GM10248 (cell line): ENCODE data around the gene CAMTA1.

Source experiments
- CTCF ChIA-PET: fragments of 300-600 bp; sonication (Branson Sonifier 250); formaldehyde crosslinking; extraction: SDS; loops from one replicate; lab custom pipeline; 2021; ENCODE audit warnings: antibody characterized with exemption; lab: Yijun Ruan, JAX
- POLR2A ChIA-PET: fragments of 350-650 bp; sonication (Branson Sonifier 250); formaldehyde crosslinking; extraction: SDS; loops from one replicate; lab custom pipeline; 2020; ENCODE audit warnings: antibody characterized with exemption; lab: Yijun Ruan, JAX
- DNase-seq: peaks from one replicate; pipeline ENCODE4 v3.0.0; 2012; ENCODE audit errors: extremely low spot score
- TF ChIP-seq, protein P1 (sequence below): IDR thresholded peaks from 2 replicates; pipeline ENCODE4 v1.5.1; 2012; ENCODE audit warnings: mild to moderate bottlenecking, low read depth; ENCODE audit errors: extremely low read depth, missing control alignments, control extremely low read depth

CAMTA1 gene

DNA sequence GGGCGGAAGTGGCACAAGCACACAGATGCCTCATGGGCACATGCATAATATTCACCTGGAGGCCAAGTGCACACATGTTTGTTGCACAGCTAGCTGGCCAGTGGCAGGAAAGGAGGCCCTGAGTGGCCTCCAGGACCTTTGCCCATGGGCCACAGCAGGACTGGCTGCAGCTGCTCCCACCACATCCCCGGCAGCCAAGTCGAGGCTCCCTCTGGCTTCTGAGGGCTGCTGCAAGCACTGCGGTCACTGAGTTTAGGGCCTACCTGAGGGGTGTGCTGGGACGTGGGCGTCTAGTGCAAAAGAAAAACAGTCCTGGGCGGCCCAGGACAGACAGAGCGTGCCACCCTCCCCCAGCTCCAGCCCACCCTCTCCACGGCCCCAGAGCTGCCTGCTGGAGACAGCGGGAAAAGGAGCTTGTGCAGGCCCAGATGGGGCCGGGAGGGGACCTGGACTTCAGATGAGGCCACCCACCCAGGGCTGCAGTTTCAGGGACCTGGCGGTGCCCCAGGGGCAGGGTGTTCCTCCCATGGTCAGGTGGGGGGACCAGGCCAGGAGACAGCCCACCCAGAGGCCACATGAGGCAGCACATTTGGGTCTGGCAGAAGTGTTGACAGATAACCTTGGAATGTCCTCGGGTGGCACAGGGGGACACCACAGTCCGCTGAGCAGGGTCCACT, 720.0 kb downstream of the CAMTA1 start:
- CTCF ChIA-PET: no interaction called here
- POLR2A ChIA-PET: no interaction called here
- TF ChIP-seq, protein P1, sequence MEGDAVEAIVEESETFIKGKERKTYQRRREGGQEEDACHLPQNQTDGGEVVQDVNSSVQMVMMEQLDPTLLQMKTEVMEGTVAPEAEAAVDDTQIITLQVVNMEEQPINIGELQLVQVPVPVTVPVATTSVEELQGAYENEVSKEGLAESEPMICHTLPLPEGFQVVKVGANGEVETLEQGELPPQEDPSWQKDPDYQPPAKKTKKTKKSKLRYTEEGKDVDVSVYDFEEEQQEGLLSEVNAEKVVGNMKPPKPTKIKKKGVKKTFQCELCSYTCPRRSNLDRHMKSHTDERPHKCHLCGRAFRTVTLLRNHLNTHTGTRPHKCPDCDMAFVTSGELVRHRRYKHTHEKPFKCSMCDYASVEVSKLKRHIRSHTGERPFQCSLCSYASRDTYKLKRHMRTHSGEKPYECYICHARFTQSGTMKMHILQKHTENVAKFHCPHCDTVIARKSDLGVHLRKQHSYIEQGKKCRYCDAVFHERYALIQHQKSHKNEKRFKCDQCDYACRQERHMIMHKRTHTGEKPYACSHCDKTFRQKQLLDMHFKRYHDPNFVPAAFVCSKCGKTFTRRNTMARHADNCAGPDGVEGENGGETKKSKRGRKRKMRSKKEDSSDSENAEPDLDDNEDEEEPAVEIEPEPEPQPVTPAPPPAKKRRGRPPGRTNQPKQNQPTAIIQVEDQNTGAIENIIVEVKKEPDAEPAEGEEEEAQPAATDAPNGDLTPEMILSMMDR: no peak
- no peak for DNase-seq

DNA sequence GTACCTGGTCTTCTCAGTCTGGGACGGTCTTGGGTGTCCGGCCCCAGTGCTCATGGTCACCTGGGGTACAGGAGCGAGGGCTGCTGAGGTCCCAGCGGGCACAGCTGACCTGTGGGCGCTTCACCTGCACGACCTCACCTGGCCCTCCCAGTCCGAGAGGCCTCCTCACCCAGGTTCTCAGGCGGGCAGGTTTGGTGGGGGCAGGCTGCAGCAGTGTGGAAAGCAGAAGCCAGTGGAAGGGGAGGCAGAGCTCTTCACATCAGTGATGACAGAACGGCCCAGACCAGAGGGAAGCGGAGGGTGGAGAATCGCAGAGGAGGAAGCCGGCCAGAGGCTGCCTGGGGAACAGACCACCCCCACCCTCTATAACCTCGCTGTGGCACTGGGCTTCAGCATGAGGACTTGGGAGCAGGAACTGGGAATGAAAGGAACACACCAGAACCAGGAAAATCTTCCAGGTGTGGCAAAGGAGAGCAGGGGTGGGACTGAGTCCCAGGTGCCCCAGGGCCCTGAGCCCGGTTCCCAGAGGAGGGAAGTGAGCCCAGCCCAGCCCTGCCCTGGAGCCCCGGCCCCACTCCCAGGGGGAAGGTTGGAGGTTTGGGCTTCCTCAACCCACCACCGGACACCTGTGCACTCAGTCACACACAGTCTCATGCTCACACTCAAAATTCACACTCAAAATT, 720.7 kb downstream of the CAMTA1 start:
- CTCF ChIA-PET: no interaction called here
- POLR2A ChIA-PET: no interaction called here
- DNase-seq: no peak
- TF ChIP-seq, protein P1: no peak

DNA sequence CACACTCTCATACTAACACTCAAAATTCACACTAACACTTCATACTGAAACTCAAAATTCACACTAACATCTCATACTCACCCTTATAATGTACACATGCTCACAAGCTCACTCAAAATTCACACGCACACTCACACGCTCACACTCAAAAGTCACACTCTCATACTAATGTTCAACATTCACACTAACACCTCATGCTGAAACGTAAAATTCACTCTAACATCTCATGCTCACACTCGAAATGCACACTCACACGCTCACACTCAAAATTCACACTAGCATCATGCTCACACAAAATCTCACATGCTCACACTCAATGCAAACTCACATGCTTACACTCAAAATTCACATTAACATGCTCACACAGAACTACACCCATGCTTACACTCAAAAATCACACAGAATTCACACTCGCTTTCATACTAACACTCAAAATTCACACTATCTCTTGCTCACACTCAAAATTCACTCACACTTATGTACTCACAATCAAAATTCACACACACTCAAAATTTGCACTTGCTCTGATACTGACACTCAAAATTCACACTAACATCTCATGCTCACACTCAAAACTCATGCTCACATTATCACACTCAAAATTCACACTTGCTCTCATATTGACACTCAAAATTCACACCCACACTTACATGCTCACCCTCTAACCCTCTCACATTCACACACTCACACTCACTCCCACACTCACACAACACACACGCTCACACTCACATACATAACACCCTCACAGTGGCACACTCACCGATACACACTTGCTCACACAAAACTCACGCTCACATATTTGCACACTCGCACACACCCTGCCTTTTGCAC, 721.4 kb downstream of the CAMTA1 start:
- TF ChIP-seq, protein P1: no peak
- POLR2A ChIA-PET: no interaction called here
- CTCF ChIA-PET: no interaction called here
- DNase-seq: no peak

- ChIA-PET POLR2A (no interaction called here), CTCF (no interaction called here)
- DNase-seq: no peak
- TF ChIP-seq, protein P1: no peak
Measured at GRCh38 chr1:7507285-7508019, 722.2 kb downstream of the CAMTA1 start.

DNA sequence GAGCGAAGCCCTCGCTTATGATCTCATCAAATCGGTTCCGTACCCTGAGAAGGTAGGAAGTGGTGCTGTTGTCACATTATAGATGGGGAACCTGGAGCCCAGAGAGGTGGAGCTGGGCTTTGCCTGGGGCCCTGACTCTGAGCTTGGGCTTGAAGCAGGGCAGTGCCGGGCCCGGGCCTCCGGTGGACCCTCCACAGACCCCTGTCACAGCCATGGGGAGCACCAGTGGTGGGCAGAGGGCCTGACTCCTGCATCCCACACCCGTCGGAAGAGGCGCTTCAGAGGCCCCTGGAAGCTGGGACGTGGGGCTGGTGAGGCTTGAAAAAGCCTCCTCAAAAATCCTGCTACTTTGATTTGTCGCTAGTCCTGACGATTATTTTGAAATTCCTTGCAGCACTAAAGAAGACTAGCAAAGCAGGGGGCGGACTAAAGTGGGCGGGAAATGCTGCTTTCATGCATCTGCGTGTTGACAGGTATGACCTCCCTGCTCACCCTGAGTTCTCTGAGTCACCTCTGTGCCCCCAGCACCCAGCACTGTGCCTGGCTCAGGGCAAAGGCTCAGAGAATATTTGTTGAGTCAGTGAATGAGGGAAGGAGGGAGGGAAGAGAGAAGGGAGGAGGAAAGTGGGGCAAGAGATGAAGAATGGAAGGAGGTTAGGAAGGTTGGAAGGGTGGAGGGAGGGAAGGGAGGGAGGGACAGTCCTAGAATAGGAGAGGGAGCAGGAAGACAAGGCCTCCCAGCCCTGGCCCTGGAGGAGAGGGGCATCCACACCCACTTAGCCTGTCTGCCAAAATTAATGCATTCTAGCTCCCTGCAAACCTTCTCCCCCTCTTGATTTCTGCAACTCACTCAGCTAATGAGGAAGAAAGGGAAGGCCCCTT, 723.0 kb downstream of the CAMTA1 start:
- ChIA-PET CTCF (no interaction called here), POLR2A (no interaction called here)
- no peak for DNase-seq
- TF ChIP-seq, protein P1: no peak
